CD14-positive monocyte (primary cell): ENCODE results near the gene DNAJB4. TPM values are rescaled to one million over a fixed set of nuclear protein-coding genes. Genes with fewer than 3 reads are reported as not detected.

Experiments used
- DNase-seq, 3 donors: peaks; one replicate each; pipeline ENCODE4 v3.0.0-alpha.2; 2011 to 2022
- H2AFZ ChIP-seq: 2 replicates; pipeline ENCODE4 v1.6.0; 2012; ENCODE audit warnings: mild to moderate bottlenecking, low read depth, low read length, inconsistent platforms; ENCODE audit not compliant: insufficient read depth, poor library complexity, severe bottlenecking
- H3K27ac ChIP-seq, 2 donors: 1 replicate in 1 of 2; 2 replicates in 1 of 2; pipeline ENCODE4 v1.5.1; 2012 to 2013; ENCODE audit warnings: low read length in 2 of 2, control low read depth in 1 of 2, inconsistent platforms in 1 of 2, low read depth in 1 of 2, mild to moderate bottlenecking in 1 of 2
- H3K27me3 ChIP-seq, 2 donors: one replicate each; pipeline versions ENCODE4 v1.6.0 to v1.6.1; 2011 to 2013; ENCODE audit warnings: low read length in 2 of 2; ENCODE audit not compliant: control insufficient read depth in 2 of 2, insufficient read depth in 2 of 2
- H3K36me3 ChIP-seq, 2 donors: replicated peaks in 1 of 2; 1 replicate in 1 of 2; 2 replicates in 1 of 2; pipeline versions ENCODE4 v1.5.1 to v1.6.1; 2012 to 2013; ENCODE audit warnings: low read length in 2 of 2, control low read depth in 1 of 2, inconsistent platforms in 1 of 2, mild to moderate bottlenecking in 1 of 2; ENCODE audit not compliant: insufficient read depth in 2 of 2, control insufficient read depth in 1 of 2
- H3K4me1 ChIP-seq, 2 donors: 1 replicate in 1 of 2; 2 replicates in 1 of 2; pipeline versions ENCODE4 v1.5.1 to v1.6.1; 2012 to 2013; ENCODE audit warnings: low read length in 2 of 2, control low read depth in 1 of 2, inconsistent platforms in 1 of 2, mild to moderate bottlenecking in 1 of 2, moderate library complexity in 1 of 2; ENCODE audit not compliant: insufficient read depth in 2 of 2, control insufficient read depth in 1 of 2
- H3K4me2 ChIP-seq: replicated peaks from 2 replicates; pipeline ENCODE3; 2012; ENCODE audit warnings: low read length, moderate library complexity, mild to moderate bottlenecking; ENCODE audit not compliant: poor library complexity, severe bottlenecking; ENCODE audit errors: extremely low read depth
- H3K4me3 ChIP-seq, 3 experiments: fragments of 200-600 bp in 1 of 3; sonication (generic) in 1 of 3; replicated peaks in 1 of 3; 1 replicate in 2 of 3; 2 replicates in 1 of 3; pipeline ENCODE4 v1.5.1; 2011 to 2013; ENCODE audit warnings: low read length in 3 of 3, mild to moderate bottlenecking in 3 of 3, control low read depth in 2 of 3, low read depth in 2 of 3, inconsistent platforms in 1 of 3, moderate library complexity in 1 of 3
- H3K79me2 ChIP-seq: 2 replicates; pipeline ENCODE4 v1.6.0; 2012; ENCODE audit warnings: mild to moderate bottlenecking, control low read depth, inconsistent platforms, low read length, moderate library complexity; ENCODE audit not compliant: insufficient read depth
- H3K9ac ChIP-seq: 2 replicates; pipeline ENCODE4 v1.6.0; 2017; ENCODE audit warnings: low read length, mild to moderate bottlenecking; ENCODE audit not compliant: insufficient read depth, poor library complexity, severe bottlenecking
- H3K9me3 ChIP-seq, 2 donors: replicated peaks in 1 of 2; 1 replicate in 1 of 2; 2 replicates in 1 of 2; pipeline versions ENCODE4 v1.5.1 to v1.6.1; 2012 to 2013; ENCODE audit warnings: low read length in 2 of 2, control low read depth in 1 of 2; ENCODE audit not compliant: control insufficient read depth in 1 of 2, insufficient read depth in 1 of 2
- H4K20me1 ChIP-seq: 2 replicates; pipeline ENCODE4 v1.6.0; 2012; ENCODE audit warnings: mild to moderate bottlenecking, low read length, control low read depth, moderate library complexity; ENCODE audit not compliant: insufficient read depth
- H3K27ac Mint-ChIP-seq, 7 donors: one replicate each; pipeline ENCODE4 v1.8.0; 2020; ENCODE audit warnings: mild to moderate bottlenecking in 7 of 7, mixed read lengths in 7 of 7, moderate library complexity in 6 of 7, inconsistent platforms in 2 of 7
- H3K27me3 Mint-ChIP-seq, 3 donors: one replicate each; pipeline ENCODE4 v1.8.0; 2021 to 2022; ENCODE audit warnings: low read depth in 3 of 3, mild to moderate bottlenecking in 3 of 3, mixed read lengths in 3 of 3, moderate library complexity in 3 of 3, inconsistent platforms in 1 of 3
- H3K36me3 Mint-ChIP-seq, 2 donors: one replicate each; pipeline ENCODE4 v1.8.0; 2020; ENCODE audit warnings: mixed read lengths in 2 of 2, inconsistent platforms in 1 of 2, mild to moderate bottlenecking in 1 of 2
- H3K4me1 Mint-ChIP-seq: one replicate; pipeline ENCODE4 v1.8.0; 2020; ENCODE audit warnings: mild to moderate bottlenecking, mixed read lengths
- H3K4me3 Mint-ChIP-seq, 2 donors: one replicate each; pipeline ENCODE4 v1.8.0; 2020; ENCODE audit warnings: mild to moderate bottlenecking in 2 of 2, mixed read lengths in 2 of 2, moderate library complexity in 1 of 2
- H3K9me3 Mint-ChIP-seq, 7 donors: one replicate each; pipeline ENCODE4 v1.8.0; 2020 to 2022; ENCODE audit warnings: mixed read lengths in 7 of 7, mild to moderate bottlenecking in 6 of 7, moderate library complexity in 6 of 7, inconsistent platforms in 2 of 7
- CTCF ChIP-seq: fragments of 200-600 bp; IDR thresholded peaks from one replicate; pipeline ENCODE4 v1.8.0; 2022; ENCODE audit warnings: antibody characterized with exemption, mild to moderate bottlenecking
- WGBS: methylation state at CpG from one replicate; pipeline ENCODE4 v1.1.5; 2013; ENCODE audit warnings: missing lambda C conversion rate; ENCODE audit not compliant: insufficient coverage; 5-methylcytosine and 5-hydroxymethylcytosine counted together
- intact Hi-C, 2 donors: fragments of 100-400 bp; cut with micrococcal nuclease; formaldehyde crosslinking; loops; one replicate each; pipeline versions ENCODE4 v1.15.0 to v1.15.1; 2023
- polyA plus RNA-seq, 3 donors: library from polyadenylated mRNA; depleted of rRNA in 1 of 3; unstranded in 2 of 3; stranded (reverse) in 1 of 3; fragments of 300-500 nt in 2 of 3; fragments of >200 nt in 1 of 3; fragmentation: Illumina TruSeq in 2 of 3; gene quantifications; 1 replicate in 2 of 3; 2 replicates in 1 of 3; pipeline ENCODE4 v1.2.3, GENCODE V29; 2012 to 2021

DNAJB4 gene
- polyA plus RNA-seq, 3 donors: 2.8 to 4.0 (median 3.6) TPM

- Histone ChIP-seq H3K27ac (peak overlapping the region; percentile 97 to 100), H3K36me3 (peaks cover 9 to 20% of the 10 kb centered on the region in 2 donors), H3K9me3 (no peaks in the 10 kb centered on the region), H3K4me2 (peak overlapping the region; percentile 97), H4K20me1 (peaks cover 44% of the 10 kb centered on the region), H3K9ac (peak overlapping the region; percentile 98), H3K79me2 (peaks cover 84% of the 10 kb centered on the region), H3K4me3 (peak overlapping the region; percentile 88 to 99 (median 97)), H3K27me3 (no peaks in the 10 kb centered on the region), H3K4me1 (peaks cover 26 to 33% of the 10 kb centered on the region in 2 donors), H2AFZ (peak overlapping the region; percentile 84)
- no peaks in the 10 kb centered on the region for H3K27me3 Mint-ChIP-seq
- no peak overlapping the region for H3K4me3 Mint-ChIP-seq
- intact Hi-C loops: loop anchor here in 1 of 2 donors (2.0 kb wide), 1 partner anchor 27 kb away; the partner anchor contains the start of gene DNAJB4
- no peak overlapping the region for H3K27ac Mint-ChIP-seq
- TF ChIP-seq CTCF: no peak
- no peak for DNase-seq
- H3K4me1 Mint-ChIP-seq: peaks cover 10% of the 10 kb centered on the region
- H3K9me3 Mint-ChIP-seq: no peaks in the 10 kb centered on the region
- no CpG with 5 or more reads among the region's 5 CpGs for WGBS
- H3K36me3 Mint-ChIP-seq: peaks cover 16% of the 10 kb centered on the region in 2 donors
Measured at GRCh38 chr1:77977989-77978292, 26.8 kb upstream of the DNAJB4 start.

- no peaks in the 10 kb centered on the region for H3K27me3 ChIP-seq
- peaks cover 9 to 20% of the 10 kb centered on the region in 2 donors for H3K36me3 ChIP-seq
- H4K20me1 ChIP-seq: peaks cover 39% of the 10 kb centered on the region
- Mint-ChIP-seq H3K9me3 (no peaks in the 10 kb centered on the region), H3K27me3 (no peaks in the 10 kb centered on the region), H3K27ac (no peak overlapping the region), H3K4me3 (no peak overlapping the region), H3K4me1 (peaks cover 10% of the 10 kb centered on the region), H3K36me3 (peaks cover 16% of the 10 kb centered on the region in 2 donors)
- H3K9me3 ChIP-seq: no peaks in the 10 kb centered on the region
- peak overlapping the region; percentile 97 for H3K4me2 ChIP-seq
- peak overlapping the region; percentile 88 to 99 (median 97) for H3K4me3 ChIP-seq
- H3K4me1 ChIP-seq: peaks cover 26 to 33% of the 10 kb centered on the region in 2 donors
- no peak for TF ChIP-seq CTCF
- peak overlapping the region; percentile 98 for H3K9ac ChIP-seq
- WGBS: 0% methylated on average over 14 of the region's 34 CpGs
- H3K79me2 ChIP-seq: peaks cover 79% of the 10 kb centered on the region
- H2AFZ ChIP-seq: peak overlapping the region; percentile 84
- peak overlapping the region; percentile 97 to 100 for H3K27ac ChIP-seq
- intact Hi-C loops: loop anchor here in 1 of 2 donors (2.0 kb wide), 1 partner anchor 26 kb away; the partner anchor contains the start of gene DNAJB4
- peak; percentile 78 to 87 (median 84) for DNase-seq
Measured at GRCh38 chr1:77978293-77978968, 26.3 kb upstream of the DNAJB4 start.
